K562 (cell line): Measurements from ENCODE around the gene YES1. TPM values are rescaled to one million over a fixed set of nuclear protein-coding genes. Genes with fewer than 3 reads are reported as not detected.

Experiments
- ARID1B ChIP-seq: fragments of 450-650 bp; IDR thresholded peaks from 2 replicates; pipeline ENCODE4 v1.6.1; 2016; ENCODE audit warnings: antibody characterized with exemption, mild to moderate bottlenecking, inconsistent platforms
- ATF7 ChIP-seq: fragments of 450-650 bp; IDR thresholded peaks from 2 replicates; pipeline ENCODE4 v1.7.1; 2014; ENCODE audit warnings: mild to moderate bottlenecking, moderate library complexity
- DACH1 ChIP-seq: fragments of 450-650 bp; IDR thresholded peaks from 2 replicates; pipeline ENCODE4 v1.6.1; 2018; ENCODE audit not compliant: partially characterized antibody
- ETV6 ChIP-seq, 3 experiments: fragments of 150-350 bp in 1 of 3; sonication (generic) in 1 of 3; formaldehyde crosslinking in 1 of 3; IDR thresholded peaks; 2 replicates each; pipeline versions ENCODE4 v1.6.1 to v1.8.0; 2014 to 2022; ENCODE audit warnings: borderline replicate concordance in 2 of 3, low read depth in 2 of 3, antibody characterized with exemption in 1 of 3, low read length in 1 of 3, mild to moderate bottlenecking in 1 of 3, missing genetic modification reagents in 1 of 3
- GABPB1 ChIP-seq: sonication (generic); formaldehyde crosslinking; IDR thresholded peaks from 2 replicates; pipeline ENCODE4 v1.8.0; 2022; ENCODE audit warnings: mild to moderate bottlenecking, missing genetic modification reagents
- GTF2E2 ChIP-seq: fragments of 200-800 bp; sonication (Bioruptor generic); IDR thresholded peaks from 2 replicates; pipeline ENCODE4 v1.6.1; 2016; ENCODE audit warnings: missing genetic modification characterization, missing compliant biosample characterization
- HEY1 ChIP-seq: fragments of 250-450 bp; sonication (Bioruptor Pico); IDR thresholded peaks from 2 replicates; pipeline ENCODE4 v1.5.0; 2020; ENCODE audit warnings: mild to moderate bottlenecking, moderate library complexity, borderline replicate concordance
- LARP7 ChIP-seq: fragments of 450-650 bp; IDR thresholded peaks from 2 replicates; pipeline ENCODE4 v1.6.1; 2016
- MTF1 ChIP-seq: fragments of 250-450 bp; sonication (Bioruptor Pico); IDR thresholded peaks from 2 replicates; pipeline ENCODE4 v1.9.0; 2021; ENCODE audit warnings: moderate library complexity, mild to moderate bottlenecking, inconsistent platforms, borderline replicate concordance
- NFXL1 ChIP-seq: fragments of 450-650 bp; formaldehyde crosslinking; IDR thresholded peaks from 2 replicates; pipeline ENCODE4 v1.4.0; 2021; ENCODE audit warnings: mild to moderate bottlenecking
- NUFIP1 ChIP-seq: fragments of 450-650 bp; IDR thresholded peaks from 2 replicates; pipeline ENCODE4 v1.6.1; 2018; ENCODE audit not compliant: partially characterized antibody
- POLR2G ChIP-seq: fragments of 200-400 bp; formaldehyde crosslinking; IDR thresholded peaks from 2 replicates; pipeline ENCODE4 v1.6.1; 2017; ENCODE audit warnings: low read depth, mild to moderate bottlenecking, antibody characterized with exemption, low read length, moderate library complexity
- POLR2H ChIP-seq: IDR thresholded peaks from 2 replicates; pipeline ENCODE4 v1.6.1; 2016; ENCODE audit warnings: missing genetic modification characterization, low read depth, mild to moderate bottlenecking, control low read depth, missing compliant biosample characterization, moderate library complexity
- PURB ChIP-seq: sonication (generic); formaldehyde crosslinking; IDR thresholded peaks from 2 replicates; pipeline ENCODE4 v1.9.0; 2021; ENCODE audit warnings: low read depth, mild to moderate bottlenecking, missing genetic modification reagents
- RBM22 ChIP-seq: fragments of 200-400 bp; formaldehyde crosslinking; IDR thresholded peaks from 2 replicates; pipeline ENCODE4 v1.6.1; 2018; ENCODE audit warnings: low read length, low read depth; ENCODE audit not compliant: poor library complexity, severe bottlenecking
- SMC3 ChIP-seq: conservative IDR thresholded peaks from 2 replicates; pipeline ENCODE4 v1.6.1; 2011; ENCODE audit warnings: low read depth, low read length, improper control_type of control experiment; ENCODE audit not compliant: insufficient read depth
- SRSF1 ChIP-seq: fragments of 200-400 bp; formaldehyde crosslinking; IDR thresholded peaks from 2 replicates; pipeline ENCODE4 v1.6.1; 2017; ENCODE audit warnings: mild to moderate bottlenecking, low read depth, low read length, moderate library complexity
- SRSF7 ChIP-seq: fragments of 200-400 bp; formaldehyde crosslinking; optimal IDR thresholded peaks from 2 replicates; pipeline ENCODE3; 2017; ENCODE audit warnings: mild to moderate bottlenecking, low read depth, low read length
- TEAD1 ChIP-seq, 2 experiments: fragments of 450-650 bp in 1 of 2; sonication (generic) in 1 of 2; formaldehyde crosslinking; IDR thresholded peaks; 2 replicates each; pipeline versions ENCODE4 v1.4.0 to v1.8.0; 2020 to 2022; ENCODE audit warnings: mild to moderate bottlenecking in 2 of 2, missing genetic modification reagents in 1 of 2
- TEAD4 ChIP-seq, 2 experiments: sonication (generic) in 1 of 2; formaldehyde crosslinking in 1 of 2; IDR thresholded peaks; 2 replicates each; pipeline versions ENCODE4 v1.6.1 to v1.8.0; 2012 to 2022; ENCODE audit warnings: borderline replicate concordance in 1 of 2, inconsistent platforms in 1 of 2, low read length in 1 of 2, mild to moderate bottlenecking in 1 of 2, missing genetic modification reagents in 1 of 2
- THRAP3 ChIP-seq: fragments of 450-650 bp; IDR thresholded peaks from 2 replicates; pipeline ENCODE4 v1.6.1; 2016; ENCODE audit warnings: mild to moderate bottlenecking, inconsistent platforms, borderline replicate concordance
- TRIM24 ChIP-seq, 2 experiments: fragments of 450-650 bp; IDR thresholded peaks; 2 replicates each; pipeline ENCODE4 v1.6.1; 2016
- ZNF274 ChIP-seq: IDR thresholded peaks from 2 replicates; pipeline ENCODE4 v1.6.1; 2011; ENCODE audit warnings: low read depth, mild to moderate bottlenecking, low read length, moderate library complexity, borderline replicate concordance
- ZNF75A ChIP-seq: fragments of 450-650 bp; formaldehyde crosslinking; IDR thresholded peaks from 2 replicates; pipeline ENCODE4 v1.4.0; 2020; ENCODE audit warnings: mild to moderate bottlenecking
- polyA plus RNA-seq, 8 experiments: library from polyadenylated mRNA; depleted of rRNA in 4 of 8; stranded (reverse) in 5 of 8; unstranded in 3 of 8; fragments of >200 nt; fragmentation: Nextera tagmentation in 2 of 8; fragmentation: Illumina TruSeq in 1 of 8; extraction: Ambion mirVana in 2 of 8; extraction: Trizol in 1 of 8; gene quantifications; 2 replicates each; pipeline versions ENCODE4 v1.2.1 to v1.2.3, GENCODE V29; 2011 to 2014; ENCODE audit warnings: inconsistent platforms in 1 of 8, missing spikeins in 1 of 8
- total RNA-seq, 7 experiments: library from RNA; depleted of rRNA in 6 of 7; stranded (reverse); fragments of >200 nt in 6 of 7; fragmentation: Illumina TruSeq in 2 of 7; extraction: Trizol in 2 of 7; gene quantifications; 2 replicates each; pipeline versions ENCODE4 v1.2.1 to v1.2.3, GENCODE V29; 2011 to 2021; ENCODE audit warnings: low replicate concordance in 1 of 7
- TF ChIP-seq, protein P1 (sequence below): sonication (generic); formaldehyde crosslinking; IDR thresholded peaks from 2 replicates; pipeline ENCODE4 v1.8.0; 2022; ENCODE audit warnings: mild to moderate bottlenecking, low read depth, missing genetic modification reagents
- TF ChIP-seq, protein P2 (sequence below): fragments of 450-650 bp; IDR thresholded peaks from 2 replicates; pipeline ENCODE4 v1.6.1; 2016; ENCODE audit warnings: mild to moderate bottlenecking

The YES1 gene
- total and polyA plus RNA-seq, 9 of the 15 experiments (the other 6 are each of a cell fraction or from before 2014, with no cell fraction given) = 37.2 to 115 (median 77.7) TPM

- TF ChIP-seq GABPB1 (CRISPR knock-in tag) = no peak
- TF ChIP-seq ETV6 (IDR thresholded peaks at IDR 0.05; ENCODE audit: borderline replicate concordance in 1 of 2, low read depth in 2 of 2, low read length in 1 of 2) = no peak
- TF ChIP-seq ETV6 (CRISPR knock-in tag; IDR thresholded peaks at IDR 0.05; ENCODE audit: borderline replicate concordance) = no peak
- no peak for TF ChIP-seq PURB
- TF ChIP-seq ARID1B = peak; percentile 72
- TF ChIP-seq HEY1 (CRISPR knock-in tag) = no peak
- TF ChIP-seq MTF1 (CRISPR knock-in tag) = no peak
- TF ChIP-seq NFXL1 (CRISPR knock-in tag) = no peak
- no peak for TF ChIP-seq THRAP3
- TF ChIP-seq, protein P1, sequence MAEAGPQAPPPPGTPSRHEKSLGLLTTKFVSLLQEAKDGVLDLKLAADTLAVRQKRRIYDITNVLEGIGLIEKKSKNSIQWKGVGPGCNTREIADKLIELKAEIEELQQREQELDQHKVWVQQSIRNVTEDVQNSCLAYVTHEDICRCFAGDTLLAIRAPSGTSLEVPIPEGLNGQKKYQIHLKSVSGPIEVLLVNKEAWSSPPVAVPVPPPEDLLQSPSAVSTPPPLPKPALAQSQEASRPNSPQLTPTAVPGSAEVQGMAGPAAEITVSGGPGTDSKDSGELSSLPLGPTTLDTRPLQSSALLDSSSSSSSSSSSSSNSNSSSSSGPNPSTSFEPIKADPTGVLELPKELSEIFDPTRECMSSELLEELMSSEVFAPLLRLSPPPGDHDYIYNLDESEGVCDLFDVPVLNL (CRISPR knock-in tag) = no peak
- TF ChIP-seq GTF2E2 (tag) = no peak
- peak; percentile 58; the same call in 1 of the 2 replicates for TF ChIP-seq POLR2H (tag)
- no peak for TF ChIP-seq SMC3
- no peak for TF ChIP-seq SRSF7
- TF ChIP-seq TRIM24 (IDR thresholded peaks at IDR 0.05) = no peak
- no peak for TF ChIP-seq NUFIP1
- no peak for TF ChIP-seq SRSF1
- TF ChIP-seq, protein P2, sequence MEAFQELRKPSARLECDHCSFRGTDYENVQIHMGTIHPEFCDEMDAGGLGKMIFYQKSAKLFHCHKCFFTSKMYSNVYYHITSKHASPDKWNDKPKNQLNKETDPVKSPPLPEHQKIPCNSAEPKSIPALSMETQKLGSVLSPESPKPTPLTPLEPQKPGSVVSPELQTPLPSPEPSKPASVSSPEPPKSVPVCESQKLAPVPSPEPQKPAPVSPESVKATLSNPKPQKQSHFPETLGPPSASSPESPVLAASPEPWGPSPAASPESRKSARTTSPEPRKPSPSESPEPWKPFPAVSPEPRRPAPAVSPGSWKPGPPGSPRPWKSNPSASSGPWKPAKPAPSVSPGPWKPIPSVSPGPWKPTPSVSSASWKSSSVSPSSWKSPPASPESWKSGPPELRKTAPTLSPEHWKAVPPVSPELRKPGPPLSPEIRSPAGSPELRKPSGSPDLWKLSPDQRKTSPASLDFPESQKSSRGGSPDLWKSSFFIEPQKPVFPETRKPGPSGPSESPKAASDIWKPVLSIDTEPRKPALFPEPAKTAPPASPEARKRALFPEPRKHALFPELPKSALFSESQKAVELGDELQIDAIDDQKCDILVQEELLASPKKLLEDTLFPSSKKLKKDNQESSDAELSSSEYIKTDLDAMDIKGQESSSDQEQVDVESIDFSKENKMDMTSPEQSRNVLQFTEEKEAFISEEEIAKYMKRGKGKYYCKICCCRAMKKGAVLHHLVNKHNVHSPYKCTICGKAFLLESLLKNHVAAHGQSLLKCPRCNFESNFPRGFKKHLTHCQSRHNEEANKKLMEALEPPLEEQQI = no peak
- TF ChIP-seq TEAD1 (CRISPR knock-in tag; IDR thresholded peaks at IDR 0.05) = no peak
- no peak for TF ChIP-seq RBM22
- 0 out of 2 replicates have a peak, but pooled peaks have one; percentile 16 for TF ChIP-seq POLR2G
- no peak for TF ChIP-seq ZNF274
- no peak for TF ChIP-seq LARP7
- TF ChIP-seq TEAD4 (IDR thresholded peaks at IDR 0.05; ENCODE audit: low read length) = peak; percentile 71
- no peak for TF ChIP-seq TEAD4 (CRISPR knock-in tag; IDR thresholded peaks at IDR 0.05; ENCODE audit: borderline replicate concordance)
- TF ChIP-seq DACH1 = peak; percentile 55
- no peak for TF ChIP-seq ZNF75A
- TF ChIP-seq ATF7 = no peak
Measured at GRCh38 chr18:765764-766549, 46.1 kb downstream of the YES1 start (continued).
